Ovary (tissue), 9 donors: ENCODE results near the gene TP53. TPM values are rescaled to one million over a fixed set of nuclear protein-coding genes. Genes with fewer than 3 reads are reported as not detected.

Source experiments
- DNase-seq, 5 donors: peaks; one replicate each; pipeline ENCODE4 v3.0.0-alpha.2; 2019 to 2020
- H3K27ac ChIP-seq, 2 donors: fragments of 200-600 bp; one replicate each; pipeline versions ENCODE4 v1.5.1 to v1.8.0; 2019 to 2022
- H3K27me3 ChIP-seq: fragments of 200-600 bp; one replicate; pipeline ENCODE4 v1.8.0; 2022
- H3K36me3 ChIP-seq: fragments of 200-600 bp; sonication (generic); one replicate; pipeline ENCODE4 v1.5.1; 2019
- H3K4me1 ChIP-seq: one replicate; pipeline ENCODE4 v1.8.1; 2013; ENCODE audit warnings: mild to moderate bottlenecking, moderate library complexity; ENCODE audit not compliant: insufficient read depth
- H3K4me3 ChIP-seq: fragments of 200-600 bp; sonication (generic); one replicate; pipeline ENCODE4 v1.5.1; 2017
- H3K9me3 ChIP-seq, 2 donors: fragments of 200-600 bp in 1 of 2; sonication (generic) in 1 of 2; one replicate each; pipeline versions ENCODE4 v1.5.1 to v1.8.1; 2013 to 2019; ENCODE audit warnings: mild to moderate bottlenecking in 1 of 2, moderate library complexity in 1 of 2
- CTCF ChIP-seq, 3 donors: fragments of 450-650 bp in 2 of 3; fragments of 200-600 bp in 1 of 3; IDR thresholded peaks; one replicate each; pipeline versions ENCODE4 v1.5.1 to v1.8.0; 2016 to 2022; ENCODE audit warnings: antibody characterized with exemption in 3 of 3, mild to moderate bottlenecking in 1 of 3
- EP300 ChIP-seq: sonication (generic); formaldehyde crosslinking; IDR thresholded peaks from one replicate; pipeline ENCODE4 v1.6.1; 2017; ENCODE audit warnings: antibody characterized with exemption
- POLR2A ChIP-seq: fragments of 450-650 bp; IDR thresholded peaks from one replicate; pipeline ENCODE4 v1.6.1; 2017; ENCODE audit warnings: antibody characterized with exemption, mild to moderate bottlenecking, moderate library complexity
- WGBS, 3 donors: extraction: QIAGEN DNeasy Blood & Tissue Kit in 1 of 3; methylation state at CpG; one replicate each; pipeline versions ENCODE4 v1.1.5 to v1.1.7; 2013 to 2017; 5-methylcytosine and 5-hydroxymethylcytosine counted together
- intact Hi-C, 4 donors: fragments of 100-400 bp; cut with DNase I; formaldehyde crosslinking; loops; one replicate each; pipeline versions ENCODE4 v1.11.0 to v1.15.1; 2022 to 2023
- polyA plus RNA-seq, 2 donors: library from polyadenylated mRNA; stranded (reverse); fragments of 200-250 nt in 1 of 2; fragments of 350-450 nt in 1 of 2; fragmentation: Illumina TruSeq in 1 of 2; extraction: RNeasy Lipid Tissue Mini Kit (QIAGEN cat#74804) in 1 of 2; gene quantifications; one replicate each; pipeline ENCODE4 v1.2.3, GENCODE V29; 2013 to 2014
- total RNA-seq, 7 donors: library from RNA; depleted of rRNA in 2 of 7; stranded (reverse); fragments of >200 nt in 2 of 7; fragmentation: NEBNext Ultra II Directional in 3 of 7; extraction: Animal tissue kit (Norgen Biotek cat#: 25700) in 3 of 7; gene quantifications; one replicate each; pipeline versions ENCODE4 v1.1.0 to v1.2.4, GENCODE V29; 2016 to 2023
- donor health status: DM: no; HTN: no; CAD: no; lungs with moderate emphysema.
- donor health status: DM: no; HTN: no; CAD: no.
- donor health status: Bipolar disorder and iron deficiency.
- donor health status: DM: yes; HTN: yes; CAD: no.
- donor health status: DM: no; HTN: no; CAD: no.
- donor health status: DM: yes; HTN: yes; CAD: no.

Gene TP53
- total and polyA plus RNA-seq, 9 donors: 16.3 to 124 (median 72.6) TPM

- no peaks in the 10 kb centered on the region for H3K36me3 ChIP-seq
- no peak for DNase-seq
- 92 to 94% (median 92%) methylated on average over 22 to 26 of the region's 26 CpGs for WGBS, 3 donors
- TF ChIP-seq POLR2A (no peak), CTCF (IDR thresholded peaks at IDR 0.05) (no peak), EP300 (no peak)
- intact Hi-C loops: no loop called here
- H3K27ac ChIP-seq: no peak overlapping the region
- no peaks in the 10 kb centered on the region for H3K27me3 ChIP-seq
- no peaks in the 10 kb centered on the region for H3K4me1 ChIP-seq
- no peak overlapping the region for H3K4me3 ChIP-seq
- H3K9me3 ChIP-seq: no peaks in the 10 kb centered on the region
These were observed 46.5 kb downstream of the TP53 start for GRCh38 chr17:7640783-7641182.

GRCh38 chr17:7636163-7636562 is 51.1 kb downstream of the TP53 start:
- Histone ChIP-seq H3K4me1 (peaks cover 2% of the 10 kb centered on the region), H3K4me3 (no peak overlapping the region), H3K27ac (no peak overlapping the region), H3K27me3 (no peaks in the 10 kb centered on the region), H3K9me3 (no peaks in the 10 kb centered on the region), H3K36me3 (no peaks in the 10 kb centered on the region)
- intact Hi-C loops: no loop called here
- no peak for DNase-seq
- TF ChIP-seq EP300 (no peak), POLR2A (no peak), CTCF (IDR thresholded peaks at IDR 0.05) (no peak)
- WGBS, 3 donors: 64 to 66% (median 64%) methylated on average over 5 of the region's 5 CpGs

DNA sequence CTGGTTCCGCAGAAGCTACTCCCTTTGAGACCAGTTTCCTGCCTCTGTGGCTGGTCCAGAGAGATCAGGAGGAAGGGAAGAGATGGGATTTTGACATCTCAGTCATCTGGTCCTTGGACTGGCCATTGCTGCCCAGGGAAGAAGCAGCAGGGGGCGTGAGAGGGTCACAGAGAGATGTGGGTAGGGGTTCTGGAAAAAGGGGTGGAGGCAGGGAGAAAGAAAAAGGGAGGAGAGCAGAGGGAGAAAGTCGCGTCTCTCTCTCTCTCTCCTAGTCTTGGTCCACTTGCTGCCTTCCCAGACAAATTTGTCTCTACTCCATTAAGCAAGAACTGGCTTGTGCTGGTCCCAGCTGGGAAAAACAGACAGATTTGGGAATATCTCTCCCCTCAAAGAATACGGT is 52.9 kb downstream of the TP53 start:
- intact Hi-C loops: loop anchor here in 3 of 4 donors (5.0 kb wide), 1 partner anchor 53 kb away; the partner anchor contains the start of genes TP53 (in 3 of the 3) and WRAP53 (in 3 of the 3)
- 9 to 12% (median 10%) methylated on average over 5 of the region's 5 CpGs for WGBS, 3 donors
- H3K36me3 ChIP-seq: no peaks in the 10 kb centered on the region

DNA sequence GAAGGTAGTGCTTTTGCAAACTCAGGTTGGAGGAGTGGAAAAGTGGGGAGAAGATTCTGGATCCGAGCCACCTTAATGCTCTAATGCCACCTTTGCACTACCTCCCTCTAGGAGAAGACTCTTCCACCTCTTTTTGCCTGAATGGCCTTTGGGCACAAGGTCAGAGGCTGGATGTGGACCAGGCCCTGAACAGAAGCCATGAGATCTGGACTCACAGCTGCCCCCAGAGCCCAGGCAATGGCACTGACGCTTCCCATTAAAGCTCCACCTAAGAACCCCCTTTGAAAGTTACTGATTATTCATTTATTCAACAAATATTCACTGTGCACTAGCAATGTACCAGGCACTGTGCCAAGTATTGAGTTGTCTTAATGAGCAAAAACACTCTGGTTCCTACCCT is 54.2 kb downstream of the TP53 start:
- no peak overlapping the region for H3K4me3 ChIP-seq
- no peak for DNase-seq
- H3K9me3 ChIP-seq: no peaks in the 10 kb centered on the region
- TF ChIP-seq POLR2A: no peak
- TF ChIP-seq EP300: no peak
- no peak for TF ChIP-seq CTCF (IDR thresholded peaks at IDR 0.05)
- no peaks in the 10 kb centered on the region for H3K27me3 ChIP-seq
- no peak overlapping the region for H3K27ac ChIP-seq
- WGBS, 3 donors: 84 to 86% (median 84%) methylated on average over 2 of the region's 2 CpGs
- peaks cover 4% of the 10 kb centered on the region for H3K4me1 ChIP-seq
- no peaks in the 10 kb centered on the region for H3K36me3 ChIP-seq
- intact Hi-C loops: loop anchor here in 3 of 4 donors (5.0 kb wide), 1 partner anchor 54 kb away; the partner anchor contains the start of genes TP53 (in 3 of the 3) and WRAP53 (in 3 of the 3)

More for the DNA sequence above, 52.9 kb downstream of the TP53 start:
- Histone ChIP-seq H3K27ac (no peak overlapping the region), H3K9me3 (no peaks in the 10 kb centered on the region), H3K27me3 (no peaks in the 10 kb centered on the region), H3K4me1 (peaks cover 4% of the 10 kb centered on the region), H3K4me3 (no peak overlapping the region)
- DNase-seq: peak; percentile 65 to 82 (median 77)
- TF ChIP-seq CTCF (IDR thresholded peaks at IDR 0.05): peak in 1 of 3 donors; percentile 51
- no peak for TF ChIP-seq EP300
- TF ChIP-seq POLR2A: peak; percentile 6
